Progenitor cell of endocrine pancreas (in vitro differentiated cells): ENCODE results near the gene ZNF362. TPM values are rescaled to one million over a fixed set of nuclear protein-coding genes. Genes with fewer than 3 reads are reported as not detected.

Experiments
- DNase-seq: peaks from one replicate; pipeline ENCODE4 v3.0.0; 2021; ENCODE audit warnings: low spot score; ENCODE audit not compliant: unreplicated experiment
- H3K27ac Mint-ChIP-seq: 2 replicates; pipeline ENCODE4 v1.8.0; 2021; ENCODE audit warnings: mild to moderate bottlenecking, moderate library complexity, mixed read lengths
- H3K27me3 Mint-ChIP-seq: 2 replicates; pipeline ENCODE4 v1.8.0; 2021; ENCODE audit warnings: mixed read lengths
- H3K36me3 Mint-ChIP-seq: 2 replicates; pipeline ENCODE4 v1.8.0; 2022; ENCODE audit warnings: mixed read lengths; ENCODE audit not compliant: insufficient read depth
- H3K4me1 Mint-ChIP-seq: 2 replicates; pipeline ENCODE4 v1.8.0; 2021; ENCODE audit warnings: low read depth, mixed read lengths
- H3K4me3 Mint-ChIP-seq: 2 replicates; pipeline ENCODE4 v1.8.0; 2021; ENCODE audit warnings: low read depth, mild to moderate bottlenecking, moderate library complexity, mixed read lengths
- H3K9me3 Mint-ChIP-seq: 2 replicates; pipeline ENCODE4 v1.8.0; 2021; ENCODE audit warnings: low read depth, mixed read lengths
- total RNA-seq: library from RNA; stranded (reverse); gene quantifications from 2 replicates; pipeline ENCODE4 v1.2.1, GENCODE V29; 2021
- TF ChIP-seq, protein P1 (sequence below): fragments of 200-600 bp; sonication (generic); IDR thresholded peaks from one replicate; pipeline ENCODE4 v1.5.0; 2021; ENCODE audit warnings: antibody characterized with exemption, mild to moderate bottlenecking; ENCODE audit not compliant: unreplicated experiment

Gene ZNF362
- total RNA-seq, 1 donor from 2014 or later: 79.3 TPM

DNA sequence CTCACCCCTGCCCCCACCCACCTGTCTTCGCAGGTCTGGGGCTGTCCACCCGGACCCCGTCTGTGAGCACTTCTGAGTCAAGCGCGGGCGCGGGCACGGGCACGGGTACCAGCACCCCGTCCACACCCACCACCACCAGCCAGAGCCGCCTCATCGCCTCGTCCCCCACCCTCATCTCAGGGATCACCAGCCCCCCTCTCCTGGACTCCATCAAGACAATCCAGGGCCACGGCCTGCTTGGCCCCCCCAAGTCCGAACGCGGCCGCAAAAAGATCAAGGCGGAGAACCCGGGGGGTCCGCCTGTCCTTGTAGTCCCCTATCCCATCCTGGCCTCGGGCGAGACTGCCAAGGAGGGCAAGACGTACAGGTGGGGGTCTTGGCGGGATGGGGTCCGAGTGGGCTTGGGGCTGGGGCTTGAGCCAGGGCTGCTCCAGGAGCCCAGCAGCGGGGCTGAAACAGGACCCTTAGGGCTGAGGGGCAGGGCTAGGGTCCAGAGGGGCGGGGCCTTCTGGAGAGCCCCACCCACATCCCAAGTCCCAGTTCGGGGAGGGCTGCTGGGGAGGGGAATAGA lies 23.9 kb downstream of the ZNF362 start:
- H3K4me1 Mint-ChIP-seq: peaks cover 7% of the 10 kb centered on the region
- no peak overlapping the region for H3K27ac Mint-ChIP-seq
- TF ChIP-seq, protein P1, sequence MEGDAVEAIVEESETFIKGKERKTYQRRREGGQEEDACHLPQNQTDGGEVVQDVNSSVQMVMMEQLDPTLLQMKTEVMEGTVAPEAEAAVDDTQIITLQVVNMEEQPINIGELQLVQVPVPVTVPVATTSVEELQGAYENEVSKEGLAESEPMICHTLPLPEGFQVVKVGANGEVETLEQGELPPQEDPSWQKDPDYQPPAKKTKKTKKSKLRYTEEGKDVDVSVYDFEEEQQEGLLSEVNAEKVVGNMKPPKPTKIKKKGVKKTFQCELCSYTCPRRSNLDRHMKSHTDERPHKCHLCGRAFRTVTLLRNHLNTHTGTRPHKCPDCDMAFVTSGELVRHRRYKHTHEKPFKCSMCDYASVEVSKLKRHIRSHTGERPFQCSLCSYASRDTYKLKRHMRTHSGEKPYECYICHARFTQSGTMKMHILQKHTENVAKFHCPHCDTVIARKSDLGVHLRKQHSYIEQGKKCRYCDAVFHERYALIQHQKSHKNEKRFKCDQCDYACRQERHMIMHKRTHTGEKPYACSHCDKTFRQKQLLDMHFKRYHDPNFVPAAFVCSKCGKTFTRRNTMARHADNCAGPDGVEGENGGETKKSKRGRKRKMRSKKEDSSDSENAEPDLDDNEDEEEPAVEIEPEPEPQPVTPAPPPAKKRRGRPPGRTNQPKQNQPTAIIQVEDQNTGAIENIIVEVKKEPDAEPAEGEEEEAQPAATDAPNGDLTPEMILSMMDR: no peak
- H3K9me3 Mint-ChIP-seq: no peaks in the 10 kb centered on the region
- H3K4me3 Mint-ChIP-seq: no peak overlapping the region
- DNase-seq: no peak
- peaks cover 23% of the 10 kb centered on the region for H3K36me3 Mint-ChIP-seq
- H3K27me3 Mint-ChIP-seq: no peaks in the 10 kb centered on the region

DNA sequence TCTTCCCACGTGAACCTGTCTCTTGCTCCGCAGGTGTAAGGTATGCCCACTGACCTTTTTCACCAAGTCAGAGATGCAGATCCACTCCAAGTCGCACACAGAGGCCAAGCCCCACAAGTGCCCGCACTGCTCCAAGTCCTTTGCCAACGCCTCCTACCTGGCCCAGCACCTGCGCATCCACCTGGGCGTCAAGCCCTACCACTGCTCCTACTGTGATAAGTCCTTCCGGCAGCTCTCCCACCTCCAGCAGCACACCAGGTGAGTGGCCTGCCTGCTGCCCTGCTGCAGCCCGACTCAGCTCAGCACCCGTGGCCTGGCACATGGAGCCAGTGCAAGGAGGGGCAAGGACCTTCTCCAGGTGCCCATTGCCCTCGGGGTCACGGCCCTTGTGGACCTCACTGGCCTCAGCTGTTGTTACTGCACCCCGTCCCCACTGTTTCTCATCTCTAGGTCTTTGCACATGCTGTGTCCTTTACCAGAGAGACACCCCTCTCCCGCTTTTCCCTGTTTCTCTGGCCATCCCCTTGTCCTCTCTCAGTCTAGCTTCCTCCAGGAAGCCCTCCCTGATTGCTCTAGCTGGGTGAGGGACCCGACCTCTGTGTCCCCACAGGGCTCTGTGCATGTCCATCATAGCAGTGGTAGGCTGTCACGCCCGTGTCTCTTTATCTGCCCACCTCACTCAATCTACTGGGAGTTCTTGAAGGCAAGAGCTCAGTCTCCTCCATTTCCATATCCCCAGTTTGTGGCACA lies 25.4 kb downstream of the ZNF362 start:
- no peak overlapping the region for H3K27ac Mint-ChIP-seq
- no peaks in the 10 kb centered on the region for H3K9me3 Mint-ChIP-seq
- no peak overlapping the region for H3K4me3 Mint-ChIP-seq
- TF ChIP-seq, protein P1: no peak
- H3K27me3 Mint-ChIP-seq: no peaks in the 10 kb centered on the region
- DNase-seq: no peak
- peaks cover 25% of the 10 kb centered on the region for H3K36me3 Mint-ChIP-seq
- peaks cover 16% of the 10 kb centered on the region for H3K4me1 Mint-ChIP-seq

DNA sequence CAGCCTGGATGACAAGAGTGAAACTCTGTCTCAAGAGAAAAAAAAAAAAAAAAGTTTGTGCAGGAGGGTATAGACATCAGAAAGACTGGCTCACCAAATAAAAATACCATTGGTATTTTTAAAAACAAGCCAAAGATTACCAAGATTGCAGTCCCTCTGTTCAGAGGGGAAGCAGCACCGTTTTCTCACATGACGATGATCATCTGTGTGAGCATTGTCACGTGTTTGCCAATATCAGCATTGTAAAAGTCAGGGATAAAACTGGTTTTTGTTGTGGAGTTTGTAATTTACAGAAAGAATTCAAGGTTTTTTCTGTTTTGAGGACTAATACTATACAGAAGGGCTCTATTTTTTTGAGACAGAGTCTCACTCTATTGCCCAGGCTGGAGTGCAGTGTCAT lies 26.5 kb downstream of the ZNF362 start:
- H3K4me1 Mint-ChIP-seq: peaks cover 18% of the 10 kb centered on the region
- no peak overlapping the region for H3K27ac Mint-ChIP-seq
- no peaks in the 10 kb centered on the region for H3K27me3 Mint-ChIP-seq

DNA sequence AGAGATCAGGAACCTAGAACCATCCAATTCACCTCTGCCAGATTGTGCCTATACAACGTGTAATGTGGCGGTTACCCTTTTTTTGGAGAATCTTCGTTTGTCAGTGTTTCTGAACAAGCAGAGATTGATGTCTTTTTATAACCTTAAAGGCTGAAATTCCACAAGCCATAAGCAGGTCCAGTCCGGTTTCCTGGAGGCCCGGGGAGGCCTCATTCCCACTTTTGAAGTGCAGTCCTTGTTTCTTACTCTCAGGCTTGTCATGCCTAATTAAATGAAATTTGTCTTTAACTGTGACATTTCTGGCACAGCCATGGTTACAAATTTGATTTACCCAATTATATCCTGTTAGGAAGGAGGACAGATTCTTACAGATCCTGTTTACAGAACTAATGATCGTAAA lies 27.8 kb downstream of the ZNF362 start:
- Mint-ChIP-seq H3K4me3 (no peak overlapping the region), H3K27ac (peak overlapping the region; percentile 45), H3K27me3 (no peaks in the 10 kb centered on the region), H3K4me1 (peaks cover 18% of the 10 kb centered on the region), H3K9me3 (no peaks in the 10 kb centered on the region), H3K36me3 (peaks cover 32% of the 10 kb centered on the region)
- DNase-seq: no peak
- TF ChIP-seq, protein P1: no peak

More for the DNA sequence above, 26.5 kb downstream of the ZNF362 start:
- Mint-ChIP-seq H3K4me3 (no peak overlapping the region), H3K36me3 (peaks cover 28% of the 10 kb centered on the region), H3K9me3 (no peaks in the 10 kb centered on the region)
- DNase-seq: no peak
- TF ChIP-seq, protein P1: no peak

DNA sequence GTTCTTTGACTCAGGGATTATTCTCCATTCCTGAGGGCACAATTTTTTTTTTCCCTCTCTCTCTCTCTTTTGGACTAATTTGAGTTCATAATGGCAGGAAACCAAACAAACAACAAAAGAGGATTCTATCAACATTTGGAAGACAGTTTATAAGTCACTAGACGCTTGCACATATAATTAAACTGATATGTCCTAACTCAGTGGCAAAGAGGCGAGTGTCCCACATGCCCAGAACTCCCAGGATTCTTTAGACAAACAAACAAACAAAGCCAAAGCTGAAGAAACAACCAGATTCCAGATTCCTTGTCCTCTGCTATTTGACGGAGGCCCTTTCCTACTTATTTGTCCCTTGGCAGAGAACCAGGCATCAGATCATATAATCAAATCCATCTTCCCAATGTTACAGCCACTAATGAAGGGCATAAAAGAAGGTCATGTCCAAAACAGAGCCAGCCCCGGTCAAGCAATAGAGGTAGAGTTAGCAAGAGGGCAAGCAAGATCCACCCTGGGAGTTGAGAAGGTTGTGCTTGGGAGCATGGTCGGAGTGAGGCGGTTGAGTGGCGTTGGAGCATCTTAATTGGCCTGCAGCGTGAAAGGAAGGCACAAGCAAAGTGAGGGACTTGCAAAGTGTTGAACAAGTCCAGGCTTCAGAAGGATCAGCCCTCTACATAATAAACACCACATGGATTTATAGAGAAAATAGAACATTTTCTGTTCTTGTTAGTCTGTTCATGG lies 30.3 kb downstream of the ZNF362 start:
- no peaks in the 10 kb centered on the region for H3K27me3 Mint-ChIP-seq
- H3K4me3 Mint-ChIP-seq: no peak overlapping the region
- H3K36me3 Mint-ChIP-seq: peaks cover 40% of the 10 kb centered on the region
- no peaks in the 10 kb centered on the region for H3K9me3 Mint-ChIP-seq
- TF ChIP-seq, protein P1: no peak
- H3K27ac Mint-ChIP-seq: no peak overlapping the region
- peaks cover 18% of the 10 kb centered on the region for H3K4me1 Mint-ChIP-seq
- DNase-seq: no peak
